SIG-M5 (cell line): ENCODE results near the gene TMIGD1.

Experiments used
- DNase-seq: peaks from one replicate; lab custom pipeline; 2025; lab: John Stamatoyannopoulos, UW

The TMIGD1 gene

DNA sequence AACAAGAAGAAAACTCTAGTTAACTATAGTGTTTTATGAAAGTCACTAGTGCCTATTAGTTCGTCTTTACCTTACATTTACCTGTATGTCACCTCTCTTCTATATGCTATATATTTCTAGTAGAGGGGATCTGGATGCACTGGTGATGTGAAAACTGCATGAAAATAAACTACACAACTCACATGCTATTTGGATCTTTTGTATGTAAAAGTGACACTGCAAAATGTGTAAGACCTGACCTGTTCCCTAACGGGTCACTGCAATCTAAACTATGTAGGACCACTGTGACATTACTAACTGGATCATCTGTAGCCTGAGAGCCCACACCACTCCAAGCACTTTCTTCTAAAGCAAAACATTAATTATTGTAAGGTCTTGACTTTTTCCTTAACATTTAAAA is 43.8 kb downstream of the TMIGD1 start:
- no peak for DNase-seq

DNA sequence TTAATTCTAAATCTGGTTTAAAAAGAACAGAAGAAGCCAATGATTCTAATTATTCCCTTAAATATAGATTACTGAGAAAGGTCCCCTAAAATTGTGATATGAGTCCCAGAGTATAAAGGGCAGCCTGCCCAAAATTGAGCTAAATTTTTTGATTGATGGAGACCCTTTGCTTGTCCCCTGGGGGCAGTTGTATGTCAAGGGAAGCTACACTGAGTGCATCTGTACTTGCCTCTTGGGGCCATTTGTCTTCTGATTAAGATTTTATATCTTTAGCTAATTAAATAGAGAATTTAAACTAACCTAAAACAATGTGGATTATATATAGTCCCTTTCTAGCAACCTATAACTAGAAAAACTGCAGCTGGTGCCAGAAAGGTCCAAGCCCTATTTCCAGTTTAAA is 54.7 kb downstream of the TMIGD1 start:
- no peak for DNase-seq

DNA sequence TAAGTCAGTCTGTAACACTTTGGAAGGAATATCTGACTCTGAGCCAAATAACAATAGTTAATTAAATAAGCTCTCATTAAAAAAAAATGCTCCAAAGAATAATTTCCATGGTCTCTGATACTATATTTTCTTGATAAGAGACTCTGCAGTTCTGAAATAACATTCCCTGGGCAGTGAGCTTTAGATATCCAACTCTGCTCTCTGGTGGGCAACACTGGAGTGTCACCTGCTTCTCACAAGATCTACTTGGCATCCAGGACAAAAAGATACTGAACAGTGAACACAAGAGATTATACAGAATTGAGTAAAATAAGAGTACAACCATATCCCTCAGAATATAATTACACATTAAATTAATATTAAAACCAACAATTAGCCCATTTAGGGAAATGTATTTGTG is 55.8 kb downstream of the TMIGD1 start:
- DNase-seq, result no peak

DNA sequence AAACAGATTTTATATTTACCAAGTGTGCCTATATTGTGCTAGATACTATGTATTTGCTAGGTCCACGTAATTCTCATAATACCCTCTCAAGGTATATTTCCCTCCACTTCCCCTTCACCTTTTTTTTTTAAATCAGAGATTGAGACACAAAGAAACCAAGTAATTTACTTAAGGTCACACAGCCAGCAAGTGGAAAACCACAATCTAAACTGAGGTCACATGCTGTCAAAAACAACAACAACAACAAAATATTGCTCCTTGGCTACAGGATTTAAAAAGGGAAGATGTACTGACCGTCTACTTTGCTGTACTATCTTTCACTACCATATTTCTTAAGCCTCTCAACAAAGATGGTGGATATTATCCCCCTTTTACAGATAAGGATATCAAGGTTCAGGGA is 57.9 kb downstream of the TMIGD1 start:
- no peak for DNase-seq

DNA sequence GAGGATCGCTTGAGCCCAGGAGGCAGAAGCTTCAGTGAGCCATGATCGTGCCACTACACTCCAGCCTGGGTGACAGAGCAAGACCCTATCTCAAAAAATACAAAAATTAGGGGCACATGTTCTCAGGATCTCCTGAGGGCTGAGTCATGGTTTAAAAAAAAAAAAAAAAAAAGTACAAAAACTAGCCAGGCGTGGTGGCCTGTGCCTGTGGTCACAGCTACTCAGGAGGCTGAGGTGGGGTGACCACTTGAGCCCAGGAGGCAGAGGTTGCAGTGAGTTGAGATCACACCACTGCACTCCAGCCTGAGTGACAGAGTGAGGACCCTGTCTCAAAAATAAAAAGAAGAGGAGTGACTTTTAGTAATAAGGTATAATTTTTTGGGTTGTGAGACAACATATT is 59.0 kb downstream of the TMIGD1 start:
- DNase-seq, result no peak

DNA sequence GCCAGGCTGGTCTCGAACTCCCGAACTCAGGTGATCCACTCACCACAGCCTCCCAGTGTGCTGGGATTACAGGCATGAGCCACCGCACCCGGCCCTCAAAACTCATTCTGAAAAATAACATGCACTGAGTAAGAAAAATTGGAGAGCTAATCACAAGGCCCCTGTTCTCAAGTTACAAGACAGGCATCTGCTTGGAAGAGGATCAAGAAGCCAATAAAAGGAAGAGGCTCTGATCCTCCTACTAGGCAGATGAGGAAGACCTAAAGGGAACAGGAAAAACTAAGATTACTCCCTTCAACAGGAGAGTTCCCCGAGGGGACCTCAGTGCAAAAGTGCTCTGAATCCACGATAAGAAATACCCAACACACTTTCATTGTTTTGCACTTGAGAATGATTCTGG is 60.5 kb downstream of the TMIGD1 start:
- no peak for DNase-seq

DNA sequence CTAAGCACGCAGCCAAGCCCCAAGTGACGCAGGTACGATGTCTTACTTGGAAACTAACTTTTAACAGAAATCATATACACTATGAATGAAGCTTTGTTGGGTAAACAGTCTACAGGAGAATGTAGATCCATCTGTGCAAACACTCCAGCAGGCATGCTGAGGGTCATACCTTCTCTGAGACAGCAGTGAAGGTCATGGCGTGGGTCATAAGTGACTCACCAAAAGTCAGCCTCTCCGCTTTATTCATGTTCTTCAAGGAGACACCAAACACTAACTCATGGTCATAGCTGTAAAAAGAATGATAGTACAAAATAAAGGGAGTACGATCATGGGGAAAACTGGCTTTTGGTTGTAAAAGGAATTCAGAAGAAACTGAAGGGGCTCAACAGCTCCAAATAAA is 62.8 kb downstream of the TMIGD1 start:
- DNase-seq, result no peak

DNA sequence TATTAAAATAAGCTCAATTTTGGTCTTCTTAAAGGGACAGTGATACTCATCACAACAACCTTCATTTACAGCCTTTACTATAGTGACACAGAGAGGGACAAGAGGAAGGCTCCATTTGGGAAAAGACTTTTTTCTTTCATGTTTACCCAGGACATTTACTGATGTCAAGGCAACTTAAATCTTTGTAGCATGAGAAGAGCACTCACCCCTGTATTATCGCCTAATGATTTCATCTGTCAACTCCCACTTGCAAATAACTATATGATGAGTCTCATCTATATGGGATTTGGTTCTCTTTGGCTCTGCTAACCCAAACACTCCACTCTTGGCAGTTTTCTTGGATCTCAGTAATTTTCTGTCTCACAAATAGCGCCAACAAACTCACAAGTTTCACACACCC is 66.2 kb downstream of the TMIGD1 start:
- DNase-seq, result no peak
